HG03575 (cell line): ENCODE measurements around the gene TMC1.
"Not testable (repeated sequence)": the region's sequence is repeated elsewhere in the genome, so short reads cannot be mapped to it uniquely, and the experiment has no call there.

Source experiments
- ATAC-seq: cut with Tn5 transposase; IDR thresholded peaks from one replicate; pipeline ENCODE4 v1.9.1; 2021; ENCODE audit not compliant: unreplicated experiment, insufficient number of reproducible peaks, low FRiP score; ENCODE audit errors: extremely low read depth

The TMC1 gene

DNA sequence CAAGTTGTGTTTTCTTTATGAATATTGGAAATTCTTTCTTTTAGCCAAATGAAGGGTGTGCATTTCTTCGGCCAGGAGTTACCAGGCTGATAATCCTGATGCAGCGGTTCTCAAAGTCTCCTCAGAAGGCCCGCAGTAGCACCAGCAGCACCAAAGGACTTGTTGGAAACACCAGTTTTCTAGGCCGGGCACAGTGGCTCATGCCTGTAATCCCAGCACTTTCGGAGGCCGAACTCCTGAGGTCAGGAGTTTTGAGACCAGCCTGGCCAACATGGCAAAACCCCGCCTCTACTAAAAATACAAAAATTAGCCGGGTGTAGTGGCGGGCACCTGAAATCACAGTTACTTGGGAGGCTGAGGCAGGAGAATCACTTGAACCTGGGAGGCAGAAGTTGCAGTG is 397 bp upstream of the TMC1 start:
- ATAC-seq = not testable (repeated sequence)

DNA sequence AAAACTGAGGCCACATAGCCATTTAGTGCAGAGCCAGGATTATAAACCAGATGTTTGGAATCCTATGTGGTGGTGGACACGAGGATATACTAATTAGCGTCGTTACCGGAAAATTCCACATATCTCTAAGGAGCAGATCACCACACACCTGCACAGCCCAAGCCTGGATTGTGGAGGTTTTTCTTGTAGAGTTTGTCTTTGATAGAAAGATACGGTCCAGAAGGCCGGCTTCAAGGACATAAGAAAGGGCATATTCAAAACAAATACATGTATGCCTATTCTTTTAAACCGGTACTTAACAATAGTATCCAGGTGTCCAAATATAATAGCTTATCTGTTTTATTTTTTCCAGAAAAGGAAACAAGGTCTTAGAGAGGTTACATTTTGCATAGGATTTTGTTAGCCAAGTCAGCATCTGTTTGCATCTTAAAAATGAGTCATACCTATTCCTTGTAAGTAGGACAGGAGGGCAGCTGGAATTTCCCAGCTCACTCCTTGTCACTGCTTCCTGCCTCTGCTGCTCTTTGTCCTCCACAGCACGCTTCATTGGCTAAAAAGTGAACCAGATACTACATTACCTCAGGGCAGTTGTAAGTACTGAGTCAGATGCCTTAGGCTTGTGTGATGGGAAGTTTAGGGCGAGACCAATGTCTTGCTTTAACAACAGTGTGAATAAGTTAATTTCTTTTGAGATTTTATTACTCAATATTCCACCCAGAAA is 3.6 kb downstream of the TMC1 start:
- ATAC-seq = peak; percentile 30

DNA sequence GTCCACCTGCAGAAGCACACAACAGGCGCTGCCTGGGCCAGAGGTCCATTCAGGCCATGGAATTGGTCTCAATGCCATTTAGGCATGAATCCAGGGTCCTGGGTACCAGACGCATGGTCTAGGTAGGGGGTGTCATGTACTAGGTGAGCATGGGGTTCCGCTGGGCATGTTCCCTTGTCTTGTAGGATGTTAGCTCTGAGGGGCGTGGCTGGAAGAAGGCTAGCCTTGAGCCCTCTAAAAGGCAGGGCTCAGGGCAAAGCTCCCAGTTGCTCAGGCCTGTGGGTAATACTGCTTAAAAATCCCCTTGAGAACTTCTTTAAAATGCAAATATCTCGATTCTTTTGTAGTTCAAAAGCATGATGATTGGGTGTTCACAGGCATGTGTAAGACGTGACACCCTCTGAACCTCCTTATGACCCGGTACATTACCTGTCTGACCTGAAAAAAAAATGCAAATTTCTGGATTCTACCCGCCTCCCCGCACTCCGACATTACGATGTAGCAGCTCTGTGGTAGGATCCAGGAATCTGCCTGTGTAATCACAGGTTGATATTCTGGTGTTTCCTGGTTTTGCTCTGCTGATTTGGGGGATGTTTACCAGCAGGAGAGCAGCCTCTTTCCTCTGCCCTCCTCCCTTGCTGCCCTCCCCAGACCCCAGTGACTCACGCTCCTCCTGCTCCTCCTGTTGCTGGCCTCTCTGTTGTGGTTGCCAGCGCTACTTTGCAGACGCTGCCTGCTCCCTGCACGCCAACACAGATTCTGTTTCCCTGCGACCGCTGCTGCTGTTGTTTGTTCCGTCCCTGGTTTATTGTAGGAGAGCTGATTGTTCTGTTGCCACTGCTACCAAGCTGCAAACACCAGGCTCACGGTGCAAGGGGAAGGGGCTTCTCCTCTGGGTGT is 5.7 kb downstream of the TMC1 start:
- ATAC-seq = peak; percentile 60

DNA sequence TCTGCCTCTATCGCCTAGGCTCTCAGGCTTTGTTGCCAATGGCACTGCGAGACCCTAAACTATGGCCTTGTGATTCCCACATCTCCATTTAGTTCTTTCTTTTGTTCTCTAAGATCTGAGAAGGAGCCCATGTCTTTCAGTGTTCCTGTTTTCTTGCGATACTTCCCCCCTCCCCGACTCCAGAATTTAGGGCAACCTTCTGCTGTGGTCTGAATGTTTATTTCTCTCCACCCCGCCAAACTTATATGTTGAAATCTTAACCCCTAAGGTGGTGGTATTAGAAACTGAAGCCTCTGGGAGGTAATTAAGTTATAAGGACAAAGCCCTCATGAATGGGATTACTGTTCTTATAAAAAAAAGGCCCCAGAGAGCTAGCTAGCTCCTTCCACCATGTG is 6.4 kb downstream of the TMC1 start:
- ATAC-seq = no peak

DNA sequence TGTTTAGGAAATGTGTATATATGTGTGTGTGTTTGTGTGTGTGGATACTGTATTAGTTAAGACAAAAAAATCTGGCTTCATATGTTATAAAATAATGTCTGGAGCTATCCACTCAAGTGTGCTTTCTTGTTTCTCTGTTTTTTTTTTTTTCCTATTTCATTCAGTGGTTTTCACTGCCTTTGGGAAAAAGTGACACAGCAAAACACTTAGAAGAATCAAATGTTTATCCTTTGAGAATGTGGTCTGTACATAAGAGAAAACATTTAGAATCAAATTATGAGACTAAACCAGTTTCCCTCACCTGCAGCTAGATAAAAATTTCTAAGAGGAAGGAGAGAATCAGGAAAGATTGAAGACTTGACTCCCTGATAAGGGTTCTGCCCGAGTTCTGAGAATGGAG is 8.1 kb downstream of the TMC1 start:
- no peak for ATAC-seq

DNA sequence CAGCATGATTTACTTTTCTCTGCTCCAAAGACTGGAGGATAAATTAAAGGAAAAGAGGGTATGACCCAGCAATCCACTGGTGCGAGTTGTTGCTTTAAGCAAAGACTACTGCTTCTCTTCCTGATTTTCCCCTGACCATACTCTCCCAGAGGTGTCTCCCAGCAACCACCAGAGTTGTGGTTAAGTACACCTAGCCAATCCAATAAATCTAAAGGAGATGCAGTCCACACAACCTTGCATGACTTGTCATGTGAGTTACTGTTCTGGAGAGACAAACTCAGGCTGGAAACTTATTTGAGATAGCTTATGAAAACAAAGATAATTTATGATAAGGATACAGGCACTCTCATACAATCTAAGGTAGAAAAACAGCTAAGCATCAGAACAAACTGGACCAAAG is 11.9 kb downstream of the TMC1 start:
- no peak for ATAC-seq

DNA sequence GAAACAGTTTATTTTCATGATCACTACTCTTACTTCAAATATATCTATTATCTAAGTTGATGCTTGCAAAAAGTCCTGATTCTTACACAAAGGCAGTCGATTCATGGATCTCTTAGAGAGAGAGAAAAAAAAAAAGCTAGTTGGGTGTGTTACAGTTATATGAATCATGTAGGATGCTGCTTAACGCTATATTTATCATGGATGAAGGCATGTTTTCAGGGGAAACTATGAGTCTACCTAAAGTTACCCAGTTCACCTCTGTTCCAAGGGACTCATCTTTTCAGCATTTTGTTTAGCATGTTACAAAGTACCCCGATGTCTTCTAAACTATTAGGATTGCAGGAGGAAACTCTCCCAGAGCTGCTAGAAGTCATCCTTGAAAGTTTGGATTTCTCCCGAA is 13.5 kb downstream of the TMC1 start:
- no peak for ATAC-seq

DNA sequence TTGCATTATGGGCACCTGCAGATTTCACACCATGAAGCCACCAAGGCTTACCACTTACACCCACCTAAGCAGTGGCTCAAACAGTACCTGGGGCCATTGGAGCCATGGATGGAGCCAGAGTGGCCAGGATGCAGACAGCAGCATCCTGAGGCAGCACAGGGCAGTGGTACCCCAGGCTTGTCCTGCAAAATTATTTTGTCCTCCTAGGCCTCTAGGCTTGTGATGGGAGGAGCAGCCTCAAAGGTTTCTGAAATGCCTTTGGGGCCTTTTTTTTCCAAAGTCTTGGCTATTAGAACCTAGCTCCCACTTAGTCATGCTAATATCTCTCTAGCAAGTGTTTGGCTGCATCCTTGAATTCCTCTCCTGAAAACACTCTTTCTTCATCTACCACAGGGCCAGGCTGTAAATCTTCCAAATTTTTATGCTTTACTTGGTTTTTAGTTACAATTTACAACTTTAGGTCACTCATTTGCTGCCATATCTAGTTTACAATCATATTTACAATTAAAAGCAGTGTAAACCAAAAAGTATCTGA is 15.7 kb downstream of the TMC1 start:
- no peak for ATAC-seq

DNA sequence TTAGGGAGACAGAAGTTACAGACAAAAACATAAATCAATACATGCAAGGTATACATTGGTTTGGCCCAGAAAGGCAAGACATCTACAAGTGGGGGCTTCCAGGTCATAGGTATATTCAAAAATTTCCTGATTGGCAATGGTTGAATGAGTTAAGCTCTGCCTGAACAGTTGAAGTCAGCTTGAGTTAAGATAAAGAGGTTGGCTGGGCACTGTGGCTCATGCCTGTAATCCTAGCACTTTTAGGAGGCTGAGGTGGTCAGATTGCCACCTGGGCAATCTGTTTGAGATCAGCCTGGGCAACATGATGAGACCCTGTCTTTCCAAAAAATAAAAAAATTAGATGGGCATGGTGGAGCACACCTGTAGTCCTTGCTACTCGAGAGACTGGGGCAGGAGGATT is 16.3 kb downstream of the TMC1 start:
- ATAC-seq = no peak

DNA sequence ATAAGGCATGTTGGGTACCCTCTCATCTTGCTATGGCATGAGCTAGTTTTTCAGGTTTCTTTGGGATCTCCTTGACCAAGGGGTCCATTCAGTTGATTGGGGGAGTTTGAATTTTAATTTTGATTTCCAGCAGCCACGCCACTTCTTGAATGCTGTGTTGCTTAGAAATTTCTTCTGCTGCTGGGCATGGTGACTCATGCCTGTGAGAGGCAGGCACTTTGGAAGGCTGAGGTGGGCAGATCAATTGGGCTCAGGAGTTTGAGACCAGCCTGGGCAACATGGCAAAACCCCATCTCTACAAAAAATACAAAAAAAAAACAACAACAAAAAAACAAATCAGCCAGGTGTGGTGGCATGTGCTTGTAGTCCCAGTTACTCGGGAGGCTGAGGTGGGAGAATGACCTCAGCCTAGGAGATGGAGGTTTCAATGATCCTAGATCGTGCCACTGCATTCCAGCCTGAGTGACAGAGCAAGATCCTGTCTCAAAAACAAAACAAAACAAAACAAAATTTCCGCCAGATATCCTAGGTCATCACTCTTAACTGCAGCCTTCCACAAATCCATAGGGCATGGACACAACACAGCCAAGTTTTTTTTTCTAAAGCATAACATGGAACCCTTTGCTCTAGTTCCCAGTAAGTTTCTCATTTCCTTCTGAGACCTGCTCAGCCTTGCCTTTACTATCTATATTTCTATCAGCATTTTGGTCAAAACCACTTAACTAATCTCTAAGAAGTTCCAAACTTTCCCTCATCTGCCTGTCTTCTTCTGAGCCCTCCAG is 17.7 kb downstream of the TMC1 start:
- no peak for ATAC-seq

DNA sequence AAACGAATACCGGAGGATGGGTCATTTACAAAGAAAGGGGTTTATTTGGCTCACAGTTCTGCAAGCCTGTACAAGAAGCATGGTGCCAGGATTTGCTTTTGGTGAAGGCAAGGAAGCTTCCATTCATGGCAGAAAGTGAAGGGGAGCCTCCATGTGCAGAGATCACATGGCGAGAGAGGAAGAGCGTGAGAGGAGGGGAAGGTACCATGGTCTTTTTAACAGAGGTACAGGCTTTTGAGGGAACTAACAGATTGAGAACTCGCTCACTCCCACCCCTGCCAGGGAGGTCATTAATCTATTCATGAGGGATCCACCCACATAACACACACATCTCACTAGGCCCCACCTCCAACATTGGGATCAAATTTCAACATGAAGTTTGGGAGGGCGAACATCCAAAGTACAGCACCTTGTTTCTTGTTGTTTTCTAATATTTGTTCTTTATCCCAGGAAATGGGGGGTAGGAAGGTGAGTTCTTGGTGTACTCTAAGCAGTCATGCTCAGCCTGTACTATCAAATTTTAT is 18.5 kb downstream of the TMC1 start:
- no peak for ATAC-seq

DNA sequence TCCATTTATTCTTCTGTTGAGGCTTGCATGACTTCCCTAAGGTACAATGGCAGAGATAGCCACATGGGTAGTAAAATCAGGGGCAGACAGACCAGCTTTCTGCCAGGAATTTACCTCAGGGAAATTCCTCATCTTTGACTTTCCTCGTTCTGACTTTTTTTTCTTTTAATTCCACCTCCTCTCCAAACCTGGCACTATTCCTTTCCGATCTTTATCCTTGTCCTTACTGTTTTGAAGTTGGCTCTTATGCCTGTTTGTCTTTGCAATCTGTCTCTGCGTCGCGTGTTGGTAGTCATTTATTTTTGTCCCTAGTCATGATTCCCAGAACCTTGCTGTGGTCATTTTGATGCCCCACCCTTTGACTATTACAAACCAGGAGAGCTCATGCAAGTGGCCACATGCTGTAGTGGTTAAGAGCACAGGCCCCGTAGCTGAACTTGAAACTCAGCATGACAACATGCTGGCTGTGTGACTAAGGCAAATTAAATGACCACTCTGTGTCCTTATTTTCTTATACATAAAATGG is 19.0 kb downstream of the TMC1 start:
- ATAC-seq = no peak

DNA sequence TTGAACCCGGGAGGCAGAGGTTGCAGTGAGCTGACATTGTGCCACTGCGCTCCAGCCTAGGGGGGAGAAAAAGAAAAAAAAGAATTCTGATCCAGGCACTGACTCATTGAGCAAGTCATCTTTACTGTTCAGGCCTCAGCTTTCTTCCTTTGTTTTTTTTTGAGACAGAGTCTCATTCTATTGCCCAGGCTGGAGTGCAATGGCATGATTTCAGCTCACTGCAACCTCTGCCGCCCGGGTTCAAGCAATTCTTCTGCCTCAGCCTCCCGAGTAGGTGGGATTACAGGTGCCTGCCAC is 21.1 kb downstream of the TMC1 start:
- not testable (repeated sequence) for ATAC-seq

DNA sequence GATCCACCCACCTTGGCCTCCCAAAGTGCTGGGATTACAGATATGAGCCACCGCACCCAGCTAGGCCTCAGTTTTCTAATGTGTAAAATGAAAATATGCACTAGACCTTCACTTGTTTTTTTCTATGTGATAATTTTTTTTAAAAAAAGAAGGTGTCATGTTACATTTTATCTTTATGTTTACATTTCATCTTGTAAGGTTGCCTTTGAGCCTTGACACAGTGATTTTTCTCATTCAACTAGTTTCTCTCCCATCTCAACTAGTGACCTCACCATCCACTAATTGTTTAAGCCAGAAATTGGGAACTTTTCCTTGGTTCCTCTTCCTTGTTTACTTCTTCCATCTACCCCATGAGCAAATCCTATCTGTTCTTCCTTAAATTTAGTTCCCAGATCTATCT is 21.5 kb downstream of the TMC1 start:
- ATAC-seq = no peak

DNA sequence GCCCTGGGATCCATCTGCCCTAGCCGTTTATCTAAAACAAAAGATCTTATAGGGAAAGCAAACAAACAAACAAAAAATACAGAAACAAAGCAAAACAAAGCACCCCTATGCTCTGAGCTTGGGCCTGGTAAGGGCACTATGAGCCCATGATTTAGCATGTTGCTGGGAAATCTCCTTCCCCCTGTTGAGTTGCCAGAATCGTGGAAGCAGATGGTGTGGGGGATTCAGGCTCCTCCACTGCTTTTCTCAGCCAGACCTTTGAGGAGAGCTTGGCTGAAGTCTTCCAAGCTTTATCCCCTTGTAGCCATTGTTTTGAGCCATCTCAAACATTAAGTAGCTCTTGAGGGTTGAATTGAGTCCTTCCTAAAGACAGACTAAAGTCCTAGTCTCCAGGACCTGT is 29.9 kb downstream of the TMC1 start:
- ATAC-seq = no peak

DNA sequence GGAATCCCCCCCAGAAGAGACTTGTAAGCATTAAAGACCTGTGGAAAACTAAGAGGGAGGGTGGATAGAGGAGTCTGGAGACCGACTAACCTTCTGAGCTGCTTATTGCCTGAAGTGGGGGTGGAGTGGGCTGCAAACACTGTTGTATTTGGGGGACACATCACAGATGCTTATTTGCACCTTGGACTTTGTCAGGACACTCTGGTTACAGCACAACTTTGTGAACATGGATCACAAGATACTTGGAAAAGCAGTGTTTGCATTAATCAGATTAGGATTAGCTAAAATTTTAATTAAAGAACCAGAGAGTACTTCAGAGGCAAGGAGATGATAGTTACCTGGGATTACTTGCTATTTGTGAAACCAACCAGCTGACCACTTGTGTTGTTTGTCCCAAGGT is 30.9 kb downstream of the TMC1 start:
- ATAC-seq = no peak

DNA sequence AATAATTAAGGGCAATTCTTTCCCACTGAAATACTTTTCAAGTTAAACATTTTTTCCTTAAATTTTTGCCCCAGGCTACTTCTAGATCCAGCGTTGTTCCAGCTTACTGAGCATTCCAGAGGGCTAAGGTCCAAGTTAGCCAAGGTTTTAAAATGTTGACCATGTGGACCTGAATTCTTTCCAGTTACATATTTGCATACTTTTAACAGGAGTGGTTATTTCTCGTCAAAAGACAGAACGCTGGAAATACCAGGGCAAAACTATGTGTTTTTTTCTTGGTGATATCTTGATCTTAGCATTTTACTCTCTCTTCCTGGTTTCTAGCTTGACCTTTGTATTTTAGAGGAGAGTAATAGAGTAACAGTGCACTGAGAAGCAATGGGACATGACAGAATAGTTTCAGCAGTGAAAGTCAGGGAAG is 32.8 kb downstream of the TMC1 start:
- ATAC-seq = no peak

DNA sequence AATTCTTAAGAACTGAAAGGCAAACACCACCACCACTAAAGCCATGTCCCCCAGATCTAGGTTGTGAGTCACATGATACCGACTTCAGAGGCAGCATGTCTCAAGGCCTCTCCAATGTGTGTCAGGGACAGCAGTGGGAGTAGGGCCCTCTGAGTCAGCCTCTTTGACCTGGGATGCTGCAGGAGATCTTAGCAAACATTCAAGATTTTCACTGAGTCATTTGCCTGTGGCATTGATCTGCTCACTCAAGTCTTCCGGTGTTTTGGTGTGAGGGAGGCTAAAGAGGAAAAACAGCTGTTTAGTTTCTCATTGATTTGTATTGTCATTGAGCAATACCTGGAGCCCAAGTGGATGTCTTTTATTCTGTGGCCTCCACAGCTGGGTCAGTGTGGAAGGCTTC is 36.1 kb downstream of the TMC1 start:
- ATAC-seq = no peak

DNA sequence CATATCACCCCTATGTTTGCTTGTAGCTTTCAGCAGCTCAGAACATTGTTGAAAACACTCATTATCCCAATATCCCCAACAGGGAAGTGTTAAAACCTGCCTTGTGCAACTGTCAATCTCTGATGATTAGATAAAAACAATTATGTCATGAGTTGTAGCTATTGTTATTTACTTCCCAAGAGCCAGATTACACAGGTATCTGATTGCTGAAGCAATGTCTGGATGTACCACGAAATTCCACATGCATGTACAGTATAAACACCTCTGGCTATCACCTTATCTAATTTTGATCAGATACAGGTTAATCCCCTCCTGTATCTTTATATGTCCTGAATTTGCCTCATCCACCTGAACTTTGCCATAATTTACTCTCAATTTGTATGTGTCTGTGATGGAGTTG is 38.7 kb downstream of the TMC1 start:
- ATAC-seq = no peak
